Measurements from ENCODE around the gene SERPINA4.

The SERPINA4 gene

DNA sequence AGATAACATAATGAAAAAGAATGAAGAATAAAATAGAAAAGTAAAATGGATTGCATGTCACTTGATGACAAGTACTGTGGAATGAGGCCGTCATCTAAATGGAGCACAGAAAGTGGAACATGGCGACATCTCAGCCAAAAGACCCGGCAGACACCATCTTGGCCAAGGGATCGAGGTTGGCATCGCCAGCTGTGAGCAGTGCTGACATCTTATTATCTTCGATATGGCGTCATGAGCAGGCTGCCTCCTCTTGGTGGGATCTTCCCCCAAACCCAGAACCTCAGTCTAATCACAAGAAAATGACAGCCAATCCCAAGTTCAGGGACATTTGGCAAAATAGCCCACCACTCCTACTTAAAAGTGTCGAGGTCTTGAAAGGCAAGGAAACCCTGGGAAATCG lies 35.1 kb downstream of the SERPINA4 start:
- TF ChIP-seq EGR1 (IDR thresholded peaks at IDR 0.05) (no peak), CREB1 (IDR thresholded peaks at IDR 0.05; ENCODE audit: low read depth) (no peak), ZBTB7A (IDR thresholded peaks at IDR 0.05; ENCODE audit: low read depth) (no peak), EP300 (IDR thresholded peaks at IDR 0.05; ENCODE audit: borderline replicate concordance) (no peak), FOXM1 (IDR thresholded peaks at IDR 0.05; ENCODE audit: borderline replicate concordance, low read depth) (no peak), TAF1 (IDR thresholded peaks at IDR 0.05; ENCODE audit: low read depth) (no peak), CEBPB (IDR thresholded peaks at IDR 0.05) (no peak), TCF12 (IDR thresholded peaks at IDR 0.05; ENCODE audit: low read depth) (no peak), TEAD4 (IDR thresholded peaks at IDR 0.05) (no peak), NFIC (IDR thresholded peaks at IDR 0.05) (no peak)
- TF ChIP-seq, protein P1, sequence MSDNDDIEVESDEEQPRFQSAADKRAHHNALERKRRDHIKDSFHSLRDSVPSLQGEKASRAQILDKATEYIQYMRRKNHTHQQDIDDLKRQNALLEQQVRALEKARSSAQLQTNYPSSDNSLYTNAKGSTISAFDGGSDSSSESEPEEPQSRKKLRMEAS (IDR thresholded peaks at IDR 0.05): no peak
- TF ChIP-seq, protein P2, sequence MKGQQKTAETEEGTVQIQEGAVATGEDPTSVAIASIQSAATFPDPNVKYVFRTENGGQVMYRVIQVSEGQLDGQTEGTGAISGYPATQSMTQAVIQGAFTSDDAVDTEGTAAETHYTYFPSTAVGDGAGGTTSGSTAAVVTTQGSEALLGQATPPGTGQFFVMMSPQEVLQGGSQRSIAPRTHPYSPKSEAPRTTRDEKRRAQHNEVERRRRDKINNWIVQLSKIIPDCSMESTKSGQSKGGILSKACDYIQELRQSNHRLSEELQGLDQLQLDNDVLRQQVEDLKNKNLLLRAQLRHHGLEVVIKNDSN (IDR thresholded peaks at IDR 0.05): no peak
- TF ChIP-seq, protein P3, sequence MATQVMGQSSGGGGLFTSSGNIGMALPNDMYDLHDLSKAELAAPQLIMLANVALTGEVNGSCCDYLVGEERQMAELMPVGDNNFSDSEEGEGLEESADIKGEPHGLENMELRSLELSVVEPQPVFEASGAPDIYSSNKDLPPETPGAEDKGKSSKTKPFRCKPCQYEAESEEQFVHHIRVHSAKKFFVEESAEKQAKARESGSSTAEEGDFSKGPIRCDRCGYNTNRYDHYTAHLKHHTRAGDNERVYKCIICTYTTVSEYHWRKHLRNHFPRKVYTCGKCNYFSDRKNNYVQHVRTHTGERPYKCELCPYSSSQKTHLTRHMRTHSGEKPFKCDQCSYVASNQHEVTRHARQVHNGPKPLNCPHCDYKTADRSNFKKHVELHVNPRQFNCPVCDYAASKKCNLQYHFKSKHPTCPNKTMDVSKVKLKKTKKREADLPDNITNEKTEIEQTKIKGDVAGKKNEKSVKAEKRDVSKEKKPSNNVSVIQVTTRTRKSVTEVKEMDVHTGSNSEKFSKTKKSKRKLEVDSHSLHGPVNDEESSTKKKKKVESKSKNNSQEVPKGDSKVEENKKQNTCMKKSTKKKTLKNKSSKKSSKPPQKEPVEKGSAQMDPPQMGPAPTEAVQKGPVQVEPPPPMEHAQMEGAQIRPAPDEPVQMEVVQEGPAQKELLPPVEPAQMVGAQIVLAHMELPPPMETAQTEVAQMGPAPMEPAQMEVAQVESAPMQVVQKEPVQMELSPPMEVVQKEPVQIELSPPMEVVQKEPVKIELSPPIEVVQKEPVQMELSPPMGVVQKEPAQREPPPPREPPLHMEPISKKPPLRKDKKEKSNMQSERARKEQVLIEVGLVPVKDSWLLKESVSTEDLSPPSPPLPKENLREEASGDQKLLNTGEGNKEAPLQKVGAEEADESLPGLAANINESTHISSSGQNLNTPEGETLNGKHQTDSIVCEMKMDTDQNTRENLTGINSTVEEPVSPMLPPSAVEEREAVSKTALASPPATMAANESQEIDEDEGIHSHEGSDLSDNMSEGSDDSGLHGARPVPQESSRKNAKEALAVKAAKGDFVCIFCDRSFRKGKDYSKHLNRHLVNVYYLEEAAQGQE (IDR thresholded peaks at IDR 0.05; ENCODE audit: low read depth): no peak

DNA sequence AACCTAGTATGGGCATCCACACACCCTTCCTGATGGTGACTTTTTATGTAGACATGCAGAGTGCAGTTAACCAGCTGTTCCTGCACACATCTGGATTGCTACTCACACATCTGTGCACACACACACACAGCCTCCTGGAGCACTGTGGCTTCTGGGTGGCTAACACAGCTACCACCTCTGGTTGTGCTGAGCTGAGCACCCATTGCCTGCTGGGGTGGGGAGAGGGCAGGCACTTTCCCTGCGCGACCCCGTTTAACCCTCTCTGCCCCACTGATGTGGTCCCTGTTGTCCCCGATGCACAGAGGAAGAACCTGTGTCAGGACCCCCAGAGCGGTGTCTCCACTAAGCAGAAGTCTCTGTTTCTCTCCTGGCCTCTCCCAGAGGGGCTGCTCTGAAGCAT lies 36.5 kb downstream of the SERPINA4 start:
- TF ChIP-seq CREB1 (IDR thresholded peaks at IDR 0.05; ENCODE audit: low read depth): no peak
- TF ChIP-seq YY1 (IDR thresholded peaks at IDR 0.05; ENCODE audit: low read depth): no peak
- no peak for TF ChIP-seq TAF1 (IDR thresholded peaks at IDR 0.05; ENCODE audit: low read depth)
- no peak for TF ChIP-seq NFIC (IDR thresholded peaks at IDR 0.05)
- no peak for TF ChIP-seq RAD21 (IDR thresholded peaks at IDR 0.05; ENCODE audit: low read depth)
- TF ChIP-seq, protein P3 (IDR thresholded peaks at IDR 0.05; ENCODE audit: low read depth): no peak
- no peak for TF ChIP-seq EGR1 (IDR thresholded peaks at IDR 0.05)
- TF ChIP-seq, protein P2 (IDR thresholded peaks at IDR 0.05): no peak
- no peak for TF ChIP-seq TEAD4 (IDR thresholded peaks at IDR 0.05)
- TF ChIP-seq, protein P1 (IDR thresholded peaks at IDR 0.05): no peak
- no peak for TF ChIP-seq EP300 (IDR thresholded peaks at IDR 0.05; ENCODE audit: borderline replicate concordance)
- no peak for TF ChIP-seq FOXM1 (IDR thresholded peaks at IDR 0.05; ENCODE audit: borderline replicate concordance, low read depth)
- no peak for TF ChIP-seq CEBPB (IDR thresholded peaks at IDR 0.05)

DNA sequence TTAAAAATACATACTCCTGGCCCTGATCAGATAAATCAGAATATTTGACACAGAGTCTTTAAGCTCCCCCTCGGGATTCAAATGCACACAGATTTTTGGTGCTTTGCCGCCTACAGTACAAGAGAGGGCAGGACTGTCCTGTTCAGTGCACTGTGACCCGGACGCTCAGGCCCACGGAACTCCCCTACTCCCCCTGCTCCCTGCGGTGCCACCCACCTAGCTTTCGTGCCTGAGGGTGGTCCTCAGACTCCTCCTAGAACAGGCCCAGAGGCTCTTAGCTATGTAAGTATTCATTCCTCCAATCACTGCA lies 37.2 kb downstream of the SERPINA4 start:
- TF ChIP-seq CEBPB (IDR thresholded peaks at IDR 0.05): no peak
- no peak for TF ChIP-seq EP300 (IDR thresholded peaks at IDR 0.05; ENCODE audit: borderline replicate concordance)
- no peak for TF ChIP-seq TCF12 (IDR thresholded peaks at IDR 0.05; ENCODE audit: low read depth)
- TF ChIP-seq TEAD4 (IDR thresholded peaks at IDR 0.05): no peak
- TF ChIP-seq, protein P3 (IDR thresholded peaks at IDR 0.05; ENCODE audit: low read depth): no peak
- TF ChIP-seq ZBTB7A (IDR thresholded peaks at IDR 0.05; ENCODE audit: low read depth): no peak
- TF ChIP-seq, protein P2 (IDR thresholded peaks at IDR 0.05): no peak
- TF ChIP-seq, protein P1 (IDR thresholded peaks at IDR 0.05): no peak
- TF ChIP-seq FOXM1 (IDR thresholded peaks at IDR 0.05; ENCODE audit: borderline replicate concordance, low read depth): no peak
- no peak for TF ChIP-seq RAD21 (IDR thresholded peaks at IDR 0.05; ENCODE audit: low read depth)
- TF ChIP-seq NFIC (IDR thresholded peaks at IDR 0.05): no peak
- no peak for TF ChIP-seq EGR1 (IDR thresholded peaks at IDR 0.05)
- TF ChIP-seq TAF1 (IDR thresholded peaks at IDR 0.05; ENCODE audit: low read depth): no peak
- no peak for TF ChIP-seq CREB1 (IDR thresholded peaks at IDR 0.05; ENCODE audit: low read depth)
- TF ChIP-seq YY1 (IDR thresholded peaks at IDR 0.05; ENCODE audit: low read depth): no peak
